HG03135 (cell line): Measurements from ENCODE around the gene CDT1.

ENCODE experiments used
- ATAC-seq: cut with Tn5 transposase; IDR thresholded peaks from one replicate; pipeline ENCODE4 v1.9.1; 2021; ENCODE audit warnings: mild to moderate bottlenecking, moderate library complexity; ENCODE audit not compliant: unreplicated experiment

The CDT1 gene

GRCh38 chr16:88803264-88803987, at the start of gene CDT1:
CDT1 (plus strand) TSS chr16:88803789; CDS start chr16:88803832, 43 bp downstream.
- ATAC-seq, result peak; percentile 40

GRCh38 chr16:88754109-88754911, 49.3 kb upstream of the CDT1 start:
- no peak for ATAC-seq

- ATAC-seq, result no peak
Measured at GRCh38 chr16:88754912-88755744, 48.5 kb upstream of the CDT1 start.

GRCh38 chr16:88755745-88756443, 47.7 kb upstream of the CDT1 start:
- ATAC-seq, result no peak

GRCh38 chr16:88758227-88758943, 45.2 kb upstream of the CDT1 start:
- no peak for ATAC-seq

- no peak for ATAC-seq
Measured at GRCh38 chr16:88758944-88759244, 44.7 kb upstream of the CDT1 start.

- ATAC-seq, result no peak
Measured at GRCh38 chr16:88759245-88759975, 44.2 kb upstream of the CDT1 start.

GRCh38 chr16:88759976-88760350, 43.6 kb upstream of the CDT1 start:
- no peak for ATAC-seq

- ATAC-seq, result no peak
Measured at GRCh38 chr16:88760424-88761142, 43.0 kb upstream of the CDT1 start.

- ATAC-seq, result no peak
Measured at GRCh38 chr16:88761143-88761534, 42.5 kb upstream of the CDT1 start.

- no peak for ATAC-seq
Measured at GRCh38 chr16:88761830-88762229, 41.8 kb upstream of the CDT1 start.

- no peak for ATAC-seq
Measured at GRCh38 chr16:88762258-88762870, 41.2 kb upstream of the CDT1 start.

GRCh38 chr16:88762941-88763340, 40.6 kb upstream of the CDT1 start:
- no peak for ATAC-seq

GRCh38 chr16:88763502-88764053, 40.0 kb upstream of the CDT1 start:
- ATAC-seq, result no peak

GRCh38 chr16:88764080-88764479, 39.5 kb upstream of the CDT1 start:
- no peak for ATAC-seq

- no peak for ATAC-seq
Measured at GRCh38 chr16:88764913-88765349, 38.7 kb upstream of the CDT1 start.

GRCh38 chr16:88766975-88767374, 36.6 kb upstream of the CDT1 start:
- ATAC-seq, result no peak

- ATAC-seq, result no peak
Measured at GRCh38 chr16:88767546-88768070, 36.0 kb upstream of the CDT1 start.
